ENCODE measurements around the gene NPR2.

NPR2 gene

DNA sequence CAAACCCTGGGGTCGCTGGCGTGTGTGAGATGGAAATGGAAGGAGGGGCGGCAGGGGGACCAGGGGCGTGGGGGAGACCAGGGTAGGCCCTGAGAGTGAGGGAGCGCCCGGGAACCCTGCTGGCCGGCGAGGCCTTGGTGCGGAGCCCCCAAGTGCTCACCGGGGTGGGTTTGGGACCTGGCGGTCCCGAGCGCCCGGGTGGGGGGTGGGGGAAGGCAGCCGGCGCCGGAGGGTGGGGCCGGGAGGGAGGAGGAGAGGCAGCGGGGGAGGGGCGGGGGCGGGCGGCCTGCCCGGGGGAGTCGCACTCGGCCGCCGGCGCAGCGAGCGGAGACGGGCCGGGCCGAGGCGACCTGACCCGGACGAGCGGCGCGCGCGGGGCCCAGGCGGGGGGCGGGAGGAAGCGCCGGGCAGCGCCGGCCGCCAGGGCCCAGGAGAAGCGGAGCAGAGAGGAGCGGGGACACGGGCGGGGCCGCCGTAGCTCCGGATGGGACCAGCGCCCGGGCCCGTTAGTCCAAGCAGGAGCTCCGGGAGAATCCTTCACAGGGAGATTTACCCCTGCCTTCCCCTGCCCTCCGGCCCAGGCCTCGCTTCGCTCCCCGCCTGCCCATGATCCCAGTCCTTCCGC, at the start of gene NPR2:
NPR2 (plus strand) TSS at position 295 of the 625 bp plus-strand sequence. CDS start 818 bp downstream, outside the sequence.
- no peak for ATAC-seq
- no peak for DNase-seq

DNA sequence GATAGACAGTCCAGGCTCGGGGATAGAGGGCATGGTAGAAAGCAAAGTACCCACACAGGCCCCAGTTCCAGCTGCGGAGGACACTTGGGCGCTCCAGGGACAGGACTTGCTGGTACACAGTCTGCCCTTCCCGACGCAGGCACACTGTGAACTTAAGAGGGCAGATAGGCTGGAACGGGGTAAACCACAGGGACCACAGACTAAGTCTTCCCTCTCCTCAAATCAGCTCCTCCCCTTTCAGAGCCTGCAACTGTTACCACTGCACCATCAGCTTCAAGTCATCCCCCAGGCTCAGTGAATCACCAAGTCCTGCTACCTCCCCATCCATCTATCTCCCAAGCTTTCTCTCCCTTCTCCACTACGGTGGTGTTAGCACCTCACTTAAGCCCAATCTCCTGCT, 49.7 kb upstream of the NPR2 start:
- DNase-seq: no peak
- ATAC-seq: peak; percentile 50

DNA sequence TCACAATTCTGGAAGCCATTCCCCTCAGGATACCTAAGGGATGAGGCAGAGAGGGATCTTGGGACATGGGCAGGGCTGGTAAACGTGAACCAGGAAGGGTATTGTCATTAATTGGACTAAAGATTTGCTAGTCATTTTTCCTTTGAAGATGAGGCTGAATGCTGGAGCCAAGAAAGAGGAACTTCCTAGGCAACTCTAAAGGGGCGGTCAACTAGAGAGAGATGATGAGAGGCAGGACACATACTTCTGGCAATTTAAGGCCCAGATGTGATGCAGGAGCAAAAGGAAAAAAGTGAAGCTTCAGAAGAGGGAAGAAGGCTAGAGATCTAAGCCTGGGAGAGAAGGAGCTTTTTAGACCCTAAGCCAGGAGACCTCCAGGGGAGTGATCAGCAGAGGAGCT, 47.9 kb upstream of the NPR2 start:
- DNase-seq (no peak), ATAC-seq (no peak)

DNA sequence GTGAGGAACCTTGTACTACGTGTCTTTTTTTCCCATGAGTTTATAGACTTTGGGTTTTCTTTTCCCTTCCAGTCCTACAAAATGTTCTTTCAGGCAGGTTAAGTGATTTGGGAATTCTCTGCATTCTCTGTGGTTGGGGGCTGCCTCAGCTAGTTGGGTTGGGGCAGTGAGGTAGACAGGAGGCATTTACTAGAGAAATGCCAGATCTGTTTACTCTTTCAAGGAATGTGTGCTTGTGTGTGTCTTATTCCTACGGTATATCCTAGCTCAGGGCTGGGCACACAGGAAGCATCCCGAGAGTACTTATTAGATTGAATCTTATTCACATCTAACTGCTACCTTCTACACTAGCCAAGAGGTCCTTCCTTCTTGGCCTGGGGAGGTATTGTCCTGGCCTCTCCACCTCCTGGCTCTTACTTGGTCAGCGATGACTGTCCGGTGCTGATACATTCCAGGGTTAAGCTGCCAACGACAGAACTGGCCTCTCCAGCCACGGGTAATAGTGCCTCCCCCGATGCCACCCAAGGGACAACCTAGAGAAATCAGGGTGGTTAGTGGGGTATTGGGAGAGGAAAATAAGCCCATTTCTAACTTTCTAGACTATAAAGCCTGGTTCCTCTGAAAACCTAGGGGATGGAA, 47.4 kb upstream of the NPR2 start:
- ATAC-seq: no peak
- no peak for DNase-seq

DNA sequence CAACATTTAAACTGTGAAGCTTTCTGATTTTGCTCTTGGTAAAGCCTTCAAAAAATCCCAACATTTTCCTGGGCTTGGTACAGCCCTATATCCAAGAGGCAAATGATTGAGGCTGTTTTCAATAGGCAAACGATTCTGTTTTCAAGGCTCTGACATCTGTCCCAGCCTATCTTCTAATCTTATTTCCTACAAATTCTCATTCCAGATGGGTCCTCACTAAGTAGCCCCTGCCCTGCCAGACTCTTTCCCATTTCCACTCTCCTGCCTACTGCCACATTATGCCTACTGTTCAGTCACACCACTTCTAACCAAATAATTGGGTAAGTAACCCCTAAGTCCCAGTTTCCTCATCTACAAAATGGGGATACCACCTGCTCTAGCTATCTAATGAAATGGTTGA, 45.8 kb upstream of the NPR2 start:
- ATAC-seq (no peak), DNase-seq (no peak)

DNA sequence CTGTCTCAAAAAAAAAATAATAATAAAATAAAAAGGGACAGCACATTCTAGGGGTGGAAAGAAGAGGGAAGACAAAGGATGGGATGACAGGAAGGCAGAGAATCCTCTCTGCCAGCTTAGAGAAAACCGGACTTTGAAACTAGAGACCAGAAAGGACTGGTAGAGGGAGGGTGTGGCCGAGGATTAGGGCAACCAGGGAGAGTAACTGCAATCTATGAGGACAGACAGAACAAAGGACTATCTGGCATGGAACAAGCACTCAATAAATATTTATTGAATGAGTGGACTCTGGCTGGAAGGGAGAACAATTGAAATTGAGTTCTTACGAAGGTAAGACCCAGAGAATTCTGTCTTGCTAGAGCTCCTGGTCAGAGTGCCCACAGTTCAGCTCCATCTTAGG, 44.8 kb upstream of the NPR2 start:
- DNase-seq (no peak), ATAC-seq (no peak)

DNA sequence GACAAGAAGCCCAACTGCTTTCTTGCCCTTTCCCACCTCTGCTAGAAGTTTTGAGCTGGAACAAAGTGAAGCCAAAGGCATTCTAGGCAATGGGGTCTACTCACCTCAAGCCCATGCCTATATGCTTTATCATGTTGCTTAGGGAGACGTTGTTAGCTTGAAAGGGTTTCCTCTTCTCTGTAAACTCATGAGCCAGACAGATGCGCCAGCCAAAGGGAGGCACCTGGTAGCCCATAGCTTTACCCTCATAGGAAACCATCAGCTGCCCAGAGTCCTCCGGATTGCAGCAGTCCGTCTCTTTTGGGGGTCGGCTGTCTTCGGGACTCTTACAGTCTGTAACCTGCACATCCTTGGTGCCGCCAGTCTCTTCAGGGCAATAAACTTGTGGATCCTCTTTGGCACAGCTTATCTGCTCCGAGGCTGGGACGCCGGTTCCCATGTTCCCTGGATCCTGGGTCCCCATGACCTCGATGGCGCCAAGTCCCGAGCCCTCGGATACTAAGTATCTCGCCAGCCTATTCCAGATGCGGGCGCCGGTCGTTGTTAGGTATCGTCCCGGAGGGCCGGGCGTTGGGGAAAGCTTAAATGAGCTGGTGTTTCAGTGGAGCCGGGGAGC, 43.0 kb upstream of the NPR2 start:
- ATAC-seq (peak; percentile 1), DNase-seq (no peak)

DNA sequence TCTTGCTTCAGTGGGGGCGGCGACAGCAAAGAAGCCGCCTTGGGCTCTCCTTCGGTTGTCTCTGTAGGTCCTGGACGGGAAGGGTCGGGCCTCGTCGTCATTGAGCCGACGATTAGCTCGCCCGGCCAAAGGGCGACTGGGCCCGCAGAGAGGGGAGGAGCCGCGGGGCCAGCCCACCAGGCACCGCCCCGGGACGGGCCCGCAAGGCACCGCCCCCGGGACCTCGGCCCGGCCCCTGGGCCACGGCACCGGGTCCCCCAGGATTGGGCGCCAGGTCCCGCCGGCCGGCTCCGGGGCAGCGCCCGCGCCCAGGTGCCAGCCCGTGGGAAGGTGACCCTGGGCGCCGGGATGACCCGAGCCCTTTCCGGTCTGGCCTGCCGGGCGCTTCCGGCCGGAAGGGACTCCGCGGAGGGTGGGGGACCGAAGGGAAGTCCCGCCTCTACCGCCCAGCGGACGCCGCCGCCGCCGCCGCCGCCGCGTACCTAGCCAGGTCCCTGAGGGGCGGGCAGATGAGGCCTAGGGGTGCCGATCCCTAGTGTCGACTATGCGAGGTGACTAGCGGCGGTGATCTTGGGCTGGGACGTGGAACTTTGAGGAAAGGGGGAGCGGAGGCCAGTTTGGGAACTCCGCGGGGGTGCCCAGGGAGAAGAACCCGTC, 42.4 kb upstream of the NPR2 start, which contains the start of the genes GBA2 and RGP1:
GBA2 (minus strand) TSS at position 371 of the 657 bp plus-strand sequence. CDS start 524 bp downstream, outside the sequence.
RGP1 (plus strand) TSS at position 430 of the 657 bp plus-strand sequence. CDS start 469 bp downstream, outside the sequence.
- ATAC-seq (peak; percentile 89), DNase-seq (peak; percentile 84)

DNA sequence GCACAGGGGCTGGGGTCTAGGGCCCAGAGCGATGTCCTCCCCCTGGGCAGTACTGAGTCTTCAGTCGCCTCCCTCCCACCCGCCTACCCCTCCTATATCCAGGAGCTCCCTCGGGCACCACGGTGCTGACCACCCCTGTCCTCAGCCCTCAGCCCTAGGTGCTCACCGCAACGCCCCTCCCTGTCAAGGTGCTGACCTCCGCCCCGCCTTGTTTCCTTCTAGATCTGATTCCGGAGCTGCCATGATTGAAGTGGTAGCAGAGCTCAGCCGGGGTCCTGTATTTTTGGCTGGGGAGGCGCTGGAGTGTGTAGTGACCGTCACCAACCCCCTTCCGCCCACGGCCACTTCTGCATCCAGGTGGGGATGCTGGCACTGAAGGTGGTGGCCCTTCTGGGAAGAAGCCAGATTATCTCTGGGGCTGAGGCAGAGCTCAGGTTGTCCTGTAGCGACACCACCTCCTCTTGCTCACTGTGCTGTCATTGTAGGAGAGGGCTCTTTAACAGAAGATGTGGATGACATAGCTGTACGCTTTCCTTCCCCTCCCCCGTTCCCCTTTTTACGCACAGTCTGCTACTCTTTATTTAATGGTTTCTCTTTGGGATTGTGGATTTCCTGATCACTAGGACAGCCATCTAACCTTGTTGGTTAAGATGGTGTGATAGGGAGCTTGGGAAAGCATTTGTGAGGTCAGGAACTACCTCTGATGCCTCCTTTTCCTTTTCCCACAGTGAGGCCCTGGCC, 41.7 kb upstream of the NPR2 start:
- ATAC-seq (peak; percentile 42), DNase-seq (peak; percentile 54)

DNA sequence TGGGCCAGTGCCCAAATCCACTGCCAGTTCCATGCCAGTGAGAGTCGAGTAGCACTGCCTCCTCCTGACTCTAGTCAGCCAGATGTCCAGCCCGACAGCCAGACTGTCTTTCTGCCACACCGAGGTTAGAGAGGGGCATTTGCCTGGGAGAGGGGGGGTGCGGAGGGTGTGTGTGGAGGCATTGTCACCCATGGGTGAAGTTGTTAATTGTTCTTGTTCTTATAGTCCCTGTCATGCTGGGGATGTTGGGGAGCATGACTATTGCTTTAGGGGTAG, 41.2 kb upstream of the NPR2 start:
- ATAC-seq: no peak
- DNase-seq: no peak

DNA sequence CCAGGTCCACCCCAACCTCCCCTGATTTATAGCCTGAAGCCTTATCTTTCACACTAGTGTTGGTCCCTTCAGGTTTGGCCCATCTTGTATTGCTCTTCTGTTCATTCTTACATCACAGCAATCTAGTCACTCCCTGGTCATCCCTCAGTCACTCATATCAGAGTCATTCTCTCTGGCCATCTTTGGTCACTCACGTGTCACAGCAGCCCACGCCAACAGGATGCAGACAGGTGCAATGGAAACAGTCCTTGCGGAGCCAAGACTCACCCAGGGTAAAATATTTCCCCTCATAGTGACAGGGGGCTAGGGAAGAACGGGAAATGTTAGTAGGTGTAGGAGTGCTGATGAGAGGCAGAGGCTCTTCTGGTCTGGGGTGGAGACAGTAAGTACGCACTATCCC, 37.9 kb upstream of the NPR2 start:
- no peak for ATAC-seq
- no peak for DNase-seq

DNA sequence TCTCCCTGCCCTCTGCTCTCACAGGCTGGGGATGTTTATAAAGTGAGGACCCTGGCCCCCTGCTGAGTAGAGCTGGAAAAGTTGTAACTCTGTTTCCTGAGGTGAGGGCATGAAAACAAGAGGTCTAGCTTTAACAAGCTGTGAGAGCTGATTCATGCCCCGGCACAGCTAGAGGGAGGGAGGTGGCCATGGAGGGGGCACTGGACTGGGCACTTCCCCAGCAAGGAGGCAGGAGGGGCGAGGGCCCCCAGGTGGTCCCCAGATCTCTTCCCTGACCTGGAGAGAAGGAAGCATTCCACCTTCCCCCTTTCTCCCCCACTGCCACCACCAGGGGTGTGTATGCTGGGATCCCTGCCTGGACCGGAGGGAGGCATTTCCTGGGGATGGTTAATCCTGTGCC, 37.1 kb upstream of the NPR2 start, which contains the start of gene MSMP:
MSMP (minus strand) TSS at position 13 of the 400 bp plus-strand sequence. CDS start 147 bp downstream, outside the sequence.
- ATAC-seq: no peak
- no peak for DNase-seq

DNA sequence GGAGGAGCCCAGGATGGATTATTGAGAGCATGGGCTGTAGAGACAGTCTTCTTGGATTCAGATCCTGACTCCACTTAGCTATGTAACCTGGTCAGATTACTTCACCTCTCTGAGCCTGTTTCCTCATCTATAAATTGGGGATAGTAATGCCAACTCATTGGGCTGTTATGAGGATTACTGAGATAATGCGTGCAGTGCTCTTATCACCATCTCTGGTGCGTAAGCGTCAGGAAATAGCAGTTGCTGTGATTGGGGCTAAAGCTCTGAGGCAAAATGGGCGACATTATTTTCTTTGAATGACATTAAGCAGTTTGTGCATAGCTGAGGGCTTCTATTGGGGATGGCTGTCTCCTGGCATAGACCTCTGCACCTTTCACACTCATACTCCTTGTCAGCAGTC, 36.3 kb upstream of the NPR2 start:
- no peak for DNase-seq
- no peak for ATAC-seq

DNA sequence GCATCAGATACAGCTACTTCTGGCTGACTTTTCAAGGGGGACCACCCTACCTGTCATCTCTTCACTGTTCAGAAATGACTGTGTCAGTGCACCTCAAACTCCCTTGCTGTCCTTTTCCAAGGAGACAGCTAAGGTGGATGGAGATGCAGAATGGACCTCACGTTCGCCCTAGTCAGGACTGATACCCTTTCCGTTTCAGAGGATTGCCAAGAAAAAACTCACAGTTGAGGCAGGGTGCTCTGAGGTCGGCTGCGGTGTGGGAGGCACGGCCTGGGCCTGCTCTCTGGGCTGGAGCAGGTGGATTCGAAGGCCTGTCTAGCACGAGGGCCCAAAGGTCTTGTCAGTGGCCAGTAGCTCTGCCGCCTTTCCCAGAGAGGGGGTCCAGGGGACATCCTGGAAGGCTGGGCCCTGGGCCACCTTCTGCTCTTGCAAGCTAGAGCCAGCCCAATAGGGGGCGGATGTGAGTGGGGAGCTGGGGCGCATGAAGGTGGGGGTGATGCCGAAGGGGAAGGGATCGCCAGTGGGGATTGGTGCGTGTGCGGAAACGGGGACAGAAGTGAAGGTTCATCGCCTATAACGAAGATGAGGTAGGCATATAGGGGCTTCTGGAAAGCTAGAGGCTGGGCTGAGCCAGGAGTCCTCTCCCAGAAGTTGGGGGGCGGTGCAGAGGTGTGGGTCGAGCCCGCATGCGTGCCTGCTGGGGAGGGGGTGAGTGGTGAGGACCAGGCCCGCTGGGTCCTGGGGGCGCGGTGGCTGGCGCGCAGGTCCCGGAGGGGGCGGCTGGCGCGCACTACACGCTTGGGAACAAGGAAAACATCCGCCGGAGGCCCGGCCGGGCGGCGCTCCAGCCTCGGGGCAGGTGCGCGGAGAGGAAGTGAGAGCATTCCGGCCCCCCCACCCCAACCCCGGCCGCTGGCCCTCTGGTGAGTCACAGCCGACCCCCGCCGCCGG, 34.8 kb upstream of the NPR2 start:
- ATAC-seq (peak; percentile 86), DNase-seq (peak; percentile 88)

DNA sequence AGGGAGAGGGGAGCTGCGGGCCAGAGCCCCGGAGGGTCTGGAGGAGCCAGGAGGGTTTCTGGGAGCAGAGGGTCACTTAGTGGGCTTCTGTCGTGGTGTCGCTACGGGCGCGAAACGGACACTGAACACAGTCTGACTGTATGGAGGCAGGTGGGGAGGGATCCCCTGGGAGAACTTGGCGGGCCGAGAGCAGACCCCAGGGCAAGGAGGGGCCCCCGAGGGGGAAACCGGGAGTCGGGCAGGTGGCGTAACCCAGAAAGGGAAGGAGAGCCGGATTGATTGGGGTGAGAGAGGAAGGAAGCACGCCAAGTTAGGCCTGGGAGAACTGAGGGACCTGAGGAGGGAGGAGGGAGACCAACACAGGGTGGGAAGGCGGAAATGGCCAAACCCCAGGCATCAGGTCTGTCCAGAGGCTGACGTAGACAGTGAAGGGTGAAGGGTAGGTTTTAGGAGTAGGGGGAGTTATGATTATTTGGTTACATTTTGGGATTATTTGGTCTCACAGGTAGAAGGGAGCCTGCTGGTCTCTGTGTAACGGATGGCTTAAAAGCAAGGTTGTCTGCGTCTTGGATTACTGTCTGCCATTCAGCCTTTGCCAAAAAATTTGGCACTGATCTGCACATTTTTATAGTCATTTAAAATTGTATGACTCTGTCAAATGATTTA, 34.0 kb upstream of the NPR2 start:
- DNase-seq: peak; percentile 46
- ATAC-seq: peak; percentile 38

DNA sequence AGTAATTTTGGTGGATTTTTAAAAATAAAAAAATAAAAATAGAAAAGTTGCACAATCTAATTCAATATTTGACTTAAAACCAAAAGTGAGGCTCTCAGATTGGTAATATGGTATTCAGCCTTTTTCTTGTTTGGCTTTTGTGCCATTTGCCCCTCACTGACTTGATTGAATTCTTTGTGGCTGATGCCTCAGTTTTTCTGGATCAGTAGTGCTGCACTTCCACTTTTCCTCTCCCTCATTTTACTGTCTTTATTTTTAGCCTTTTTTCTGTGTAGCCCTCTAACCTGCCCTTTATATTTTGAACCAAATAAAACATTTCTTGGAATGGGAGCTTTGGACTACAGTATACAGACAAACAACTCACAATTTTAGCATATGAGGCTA, 33.5 kb upstream of the NPR2 start:
- DNase-seq (no peak), ATAC-seq (no peak)

DNA sequence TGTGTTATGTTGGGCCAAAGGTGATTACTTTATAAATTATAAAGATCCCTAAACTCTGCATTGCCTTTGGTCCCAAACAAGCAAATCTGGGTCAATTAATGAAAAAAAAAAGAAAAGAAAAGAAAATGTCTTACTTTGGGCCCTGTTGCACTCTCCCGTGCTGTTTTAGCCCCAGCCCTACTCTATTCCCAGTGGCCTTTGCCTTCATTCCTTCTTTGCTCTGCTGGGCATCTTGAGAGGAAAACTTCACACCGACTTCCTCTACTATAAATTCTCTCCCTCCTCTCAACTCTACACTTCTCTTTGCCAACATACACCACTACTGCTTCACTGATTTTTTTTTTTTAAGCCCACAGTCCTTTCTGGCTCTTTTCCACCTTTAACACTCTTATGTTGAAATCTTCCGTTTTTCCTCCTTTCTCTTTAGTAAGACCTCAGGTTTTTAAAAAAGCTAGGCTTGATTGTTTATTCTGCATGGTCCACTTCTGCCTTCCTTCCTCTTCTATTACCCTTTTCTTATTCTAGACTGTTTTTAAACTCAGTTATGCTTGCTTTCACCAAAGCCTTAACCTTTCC, 32.8 kb upstream of the NPR2 start:
- DNase-seq (no peak), ATAC-seq (no peak)

DNA sequence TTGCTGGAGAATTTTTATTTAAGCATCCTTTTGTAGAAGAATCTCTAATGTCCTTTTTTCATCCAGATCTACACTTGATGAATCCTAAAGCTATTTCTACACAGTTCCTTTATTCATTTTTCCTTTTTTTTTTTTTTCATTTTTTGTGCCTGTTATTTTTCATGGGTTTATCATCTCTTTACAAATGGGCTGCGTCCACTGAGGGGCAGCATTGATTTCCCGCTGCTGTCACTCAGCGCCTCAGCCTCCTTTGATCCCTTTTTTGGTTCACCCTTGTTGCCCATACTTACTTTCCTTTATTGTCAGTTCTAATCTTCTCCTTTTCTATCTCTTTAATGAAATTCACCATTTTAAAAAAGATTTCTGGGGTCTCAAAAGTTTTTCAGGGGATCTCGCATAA, 31.6 kb upstream of the NPR2 start:
- DNase-seq (no peak), ATAC-seq (no peak)

DNA sequence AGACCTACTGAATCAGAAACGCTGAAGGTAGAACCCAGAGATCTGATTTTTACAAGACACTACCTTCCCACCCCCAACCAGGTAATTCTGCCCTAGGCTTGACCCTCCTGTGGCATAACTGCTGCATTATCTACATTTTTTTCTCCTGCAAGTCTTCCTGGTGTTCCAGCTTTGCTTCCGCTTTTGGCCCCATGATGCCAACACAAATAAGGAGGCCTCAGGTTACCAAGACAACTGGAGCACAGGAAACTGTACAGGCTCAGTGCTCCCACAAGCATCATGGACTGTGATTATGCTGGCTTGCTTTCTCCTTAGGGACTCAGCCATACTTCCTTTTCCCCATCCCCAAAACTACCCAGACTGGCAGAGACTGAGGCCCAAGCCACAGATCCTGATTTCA, 30.7 kb upstream of the NPR2 start:
- DNase-seq (no peak), ATAC-seq (no peak)

DNA sequence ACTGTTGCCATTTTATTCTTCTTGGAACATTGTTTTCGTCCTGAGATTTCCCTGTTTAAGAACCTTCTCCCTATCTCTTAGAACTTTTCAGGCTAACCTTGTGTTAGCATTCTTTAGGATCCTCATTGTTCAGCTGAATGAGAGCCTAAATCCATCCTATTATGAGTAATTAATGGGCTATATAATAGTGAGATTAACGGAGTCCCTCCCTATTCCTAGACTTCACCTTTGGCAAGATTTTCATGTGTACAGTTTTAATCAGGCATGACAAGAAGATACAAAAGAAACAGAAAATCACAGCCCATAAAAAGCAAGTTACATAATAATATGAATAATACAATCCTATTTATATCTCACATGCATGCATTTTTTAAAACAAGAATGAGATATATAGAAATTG, 28.2 kb upstream of the NPR2 start:
- no peak for ATAC-seq
- DNase-seq: no peak
